H1 (cell line): ENCODE data around the gene IQCM. TPM values are rescaled to one million over a fixed set of nuclear protein-coding genes. Genes with fewer than 3 reads are reported as not detected.

Source experiments
- CTCF ChIA-PET: fragments of 300-600 bp; sonication (Branson Sonifier 250); formaldehyde crosslinking; loops from one replicate; lab custom pipeline; 2021; ENCODE audit not compliant: partially characterized antibody; lab: Charles Lee
- POLR2A ChIA-PET: fragments of 300-600 bp; sonication (Branson Sonifier 250); formaldehyde crosslinking; loops from one replicate; lab custom pipeline; 2021; ENCODE audit warnings: inconsistent platforms; ENCODE audit not compliant: partially characterized antibody; lab: Charles Lee
- DNase-seq, 2 experiments: peaks; one replicate each; pipeline versions ENCODE4 v3.0.0 to v3.0.0-alpha.2; 2010 to 2022; ENCODE audit warnings: low spot score in 2 of 2, low read depth in 1 of 2, mixed read lengths in 1 of 2
- FAIRE-seq: peaks from 2 replicates; lab custom pipeline; 2011; peaks lifted over from hg19 to GRCh38; lab: Jason Lieb, UNC
- H2AFZ ChIP-seq: 2 replicates; pipeline ENCODE4 v1.8.1; 2012; ENCODE audit warnings: low read length, inconsistent platforms
- H2AK5ac ChIP-seq: 2 replicates; pipeline ENCODE4 v1.6.1; 2013; ENCODE audit warnings: low read depth, low read length
- H2BK120ac ChIP-seq: replicated peaks from 2 replicates; pipeline ENCODE3; 2013; ENCODE audit warnings: low read depth, low read length, inconsistent platforms
- H2BK12ac ChIP-seq: 2 replicates; pipeline ENCODE4 v1.6.1; 2013; ENCODE audit warnings: low read depth, low read length
- H2BK15ac ChIP-seq: 2 replicates; pipeline ENCODE4 v1.6.1; 2013; ENCODE audit warnings: low read length
- H2BK20ac ChIP-seq: 2 replicates; pipeline ENCODE4 v1.6.1; 2013; ENCODE audit warnings: low read length
- H2BK5ac ChIP-seq: 2 replicates; pipeline ENCODE4 v1.6.1; 2013; ENCODE audit warnings: low read depth, low read length
- H3K14ac ChIP-seq: 2 replicates; pipeline ENCODE4 v1.6.1; 2013; ENCODE audit warnings: inconsistent platforms; ENCODE audit not compliant: insufficient read length
- H3K18ac ChIP-seq: 2 replicates; pipeline ENCODE4 v1.6.1; 2013; ENCODE audit warnings: low read length; ENCODE audit errors: extremely low read depth
- H3K23ac ChIP-seq: 2 replicates; pipeline ENCODE4 v1.6.1; 2013; ENCODE audit warnings: inconsistent platforms; ENCODE audit not compliant: insufficient read length
- H3K23me2 ChIP-seq: 2 replicates; pipeline ENCODE4 v1.6.1; 2013; ENCODE audit warnings: low read depth, low read length
- H3K27ac ChIP-seq: 2 replicates; pipeline ENCODE4 v1.6.1; 2011; ENCODE audit warnings: low read depth, low read length, inconsistent platforms
- H3K27me3 ChIP-seq, 4 experiments: replicated peaks in 1 of 4; 1 replicate in 1 of 4; 2 replicates in 3 of 4; pipeline versions ENCODE4 v1.6.1 to v1.8.1; 2011 to 2013; ENCODE audit warnings: low read length in 3 of 4, mild to moderate bottlenecking in 3 of 4, inconsistent platforms in 2 of 4, mixed read lengths in 2 of 4, moderate library complexity in 1 of 4; ENCODE audit not compliant: control insufficient read depth in 3 of 4, insufficient read depth in 3 of 4; ENCODE audit errors: extremely low read depth in 1 of 4
- H3K36me3 ChIP-seq, 4 experiments: 2 replicates each; pipeline versions ENCODE4 v1.6.1 to v1.8.1; 2011 to 2013; ENCODE audit warnings: mild to moderate bottlenecking in 4 of 4, low read length in 3 of 4, moderate library complexity in 2 of 4, control low read depth in 1 of 4, inconsistent platforms in 1 of 4; ENCODE audit not compliant: insufficient read depth in 4 of 4, control insufficient read depth in 2 of 4
- H3K4ac ChIP-seq: replicated peaks from 2 replicates; pipeline ENCODE3; 2013; ENCODE audit warnings: low read length, low read depth, mixed read lengths, inconsistent platforms; ENCODE audit not compliant: insufficient read length
- H3K4me1 ChIP-seq, 4 experiments: replicated peaks in 1 of 4; 1 replicate in 1 of 4; 2 replicates in 3 of 4; pipeline versions ENCODE4 v1.6.1 to v1.8.1; 2011 to 2013; ENCODE audit warnings: low read length in 3 of 4, inconsistent platforms in 2 of 4, mixed read lengths in 1 of 4; ENCODE audit not compliant: insufficient read depth in 4 of 4, control insufficient read depth in 3 of 4
- H3K4me2 ChIP-seq, 2 experiments: 2 replicates each; pipeline versions ENCODE4 v1.6.1 to v1.8.1; 2011 to 2013; ENCODE audit warnings: low read depth in 2 of 2, low read length in 2 of 2, control low read depth in 1 of 2, inconsistent platforms in 1 of 2, mild to moderate bottlenecking in 1 of 2; ENCODE audit not compliant: insufficient read depth in 1 of 2
- H3K4me3 ChIP-seq, 4 experiments: fragments of 200-600, 300-600 bp in 1 of 4; sonication (generic), shearing (Covaris generic), sonication (Bioruptor Twin) in 1 of 4; 2 replicates each; pipeline versions ENCODE4 v1.5.1 to v1.8.1; 2011 to 2016; ENCODE audit warnings: low read length in 4 of 4, low read depth in 3 of 4, control low read depth in 2 of 4, inconsistent platforms in 2 of 4, mild to moderate bottlenecking in 2 of 4, mixed read lengths in 1 of 4, moderate library complexity in 1 of 4; ENCODE audit not compliant: insufficient read depth in 2 of 4; ENCODE audit errors: extremely low read depth in 1 of 4
- H3K56ac ChIP-seq: replicated peaks from 2 replicates; pipeline ENCODE3; 2013; ENCODE audit warnings: low read depth, mild to moderate bottlenecking, mixed read lengths, low read length, inconsistent platforms; ENCODE audit not compliant: insufficient read length
- H3K79me1 ChIP-seq: 2 replicates; pipeline ENCODE4 v1.6.1; 2013; ENCODE audit warnings: low read depth, low read length, control low read depth
- H3K79me2 ChIP-seq, 2 experiments: 2 replicates each; pipeline versions ENCODE4 v1.6.1 to v1.8.1; 2012 to 2013; ENCODE audit warnings: low read length in 2 of 2, mild to moderate bottlenecking in 2 of 2, inconsistent platforms in 1 of 2; ENCODE audit not compliant: insufficient read depth in 2 of 2, control insufficient read depth in 1 of 2
- H3K9ac ChIP-seq, 4 experiments: replicated peaks in 1 of 4; 1 replicate in 1 of 4; 2 replicates in 3 of 4; pipeline versions ENCODE4 v1.6.1 to v1.8.1; 2011 to 2013; ENCODE audit warnings: low read depth in 3 of 4, low read length in 3 of 4, control low read depth in 2 of 4, mild to moderate bottlenecking in 2 of 4, moderate library complexity in 2 of 4, inconsistent platforms in 1 of 4; ENCODE audit errors: extremely low read depth in 1 of 4
- H3K9me3 ChIP-seq, 2 experiments: 2 replicates each; pipeline versions ENCODE4 v1.6.1 to v1.8.1; 2012 to 2013; ENCODE audit warnings: mild to moderate bottlenecking in 2 of 2, moderate library complexity in 2 of 2, control low read depth in 1 of 2, inconsistent platforms in 1 of 2, low read depth in 1 of 2, low read length in 1 of 2, mixed read lengths in 1 of 2; ENCODE audit not compliant: insufficient read depth in 2 of 2
- H4K20me1 ChIP-seq, 2 experiments: replicated peaks in 1 of 2; 2 replicates each; pipeline versions ENCODE3 to v1.8.1; 2011 to 2013; ENCODE audit warnings: inconsistent platforms in 2 of 2, low read length in 2 of 2, mild to moderate bottlenecking in 1 of 2; ENCODE audit not compliant: insufficient read depth in 2 of 2, control insufficient read depth in 1 of 2
- H4K5ac ChIP-seq: 2 replicates; pipeline ENCODE4 v1.6.1; 2013; ENCODE audit warnings: low read length, low read depth, mixed read lengths, inconsistent platforms; ENCODE audit not compliant: insufficient read length
- H4K8ac ChIP-seq: 2 replicates; pipeline ENCODE4 v1.8.0; 2013; ENCODE audit warnings: mild to moderate bottlenecking, moderate library complexity, low read length, inconsistent platforms; ENCODE audit not compliant: insufficient read depth; ENCODE audit errors: extremely low read depth
- H4K91ac ChIP-seq: replicated peaks from 2 replicates; pipeline ENCODE3; 2013; ENCODE audit warnings: low read length, mixed read lengths, inconsistent platforms; ENCODE audit not compliant: insufficient read length
- ASH2L ChIP-seq: fragments of 200-600, 300-600 bp; sonication (generic); IDR thresholded peaks from one replicate; pipeline ENCODE4 v1.7.1; 2017; ENCODE audit warnings: low read length
- ATF3 ChIP-seq: IDR thresholded peaks from 2 replicates; pipeline ENCODE4 v1.6.1; 2011; ENCODE audit warnings: low read depth, mild to moderate bottlenecking, low read length; ENCODE audit not compliant: insufficient read depth
- BRCA1 ChIP-seq: IDR thresholded peaks from 2 replicates; pipeline ENCODE4 v1.6.1; 2012; ENCODE audit warnings: low read depth, low read length, improper control_type of control experiment
- CBX8 ChIP-seq: fragments of 300-800, 300-1000 bp; sonication (generic); IDR thresholded peaks from 2 replicates; pipeline ENCODE4 v1.7.1; 2016; ENCODE audit warnings: low read depth, low read length, borderline replicate concordance
- CEBPB ChIP-seq: IDR thresholded peaks from 2 replicates; pipeline ENCODE4 v1.6.1; 2012; ENCODE audit warnings: low read depth, low read length
- JUN ChIP-seq: IDR thresholded peaks from 2 replicates; pipeline ENCODE4 v1.6.1; 2011; ENCODE audit warnings: low read depth, mild to moderate bottlenecking, improper control_type of control experiment, low read length
- MAFK ChIP-seq: IDR thresholded peaks from 2 replicates; pipeline ENCODE4 v1.6.1; 2012; ENCODE audit warnings: low read depth, mild to moderate bottlenecking, improper control_type of control experiment, low read length
- NRF1 ChIP-seq: IDR thresholded peaks from 2 replicates; pipeline ENCODE4 v1.6.1; 2011; ENCODE audit warnings: mild to moderate bottlenecking, low read depth, low read length, improper control_type of control experiment
- PHF8 ChIP-seq: fragments of 200-600 bp; sonication (generic); conservative IDR thresholded peaks from 2 replicates; pipeline ENCODE4 v1.7.1; 2012; ENCODE audit warnings: low read depth, mild to moderate bottlenecking, inconsistent platforms, low read length, moderate library complexity
- POLR2A ChIP-seq, 2 experiments: IDR thresholded peaks; 1 replicate in 1 of 2; 2 replicates in 1 of 2; pipeline ENCODE4 v1.6.1; 2011; ENCODE audit warnings: low read depth in 2 of 2, low read length in 2 of 2, mild to moderate bottlenecking in 2 of 2; ENCODE audit errors: control extremely low read depth in 1 of 2
- SAP30 ChIP-seq: fragments of 300-600 bp; sonication (generic); IDR thresholded peaks from 2 replicates; pipeline ENCODE4 v1.7.1; 2012; ENCODE audit warnings: low read length, moderate library complexity, mild to moderate bottlenecking, inconsistent platforms; ENCODE audit not compliant: insufficient read depth, insufficient replicate concordance
- SIX5 ChIP-seq: IDR thresholded peaks from 2 replicates; pipeline ENCODE4 v1.6.1; 2011; ENCODE audit warnings: mild to moderate bottlenecking, low read depth, low read length
- SRF ChIP-seq: IDR thresholded peaks from 2 replicates; pipeline ENCODE4 v1.6.1; 2011; ENCODE audit warnings: mild to moderate bottlenecking, low read depth, low read length, moderate library complexity
- ZNF274 ChIP-seq: IDR thresholded peaks from 2 replicates; pipeline ENCODE4 v1.7.0; 2012; ENCODE audit warnings: low read length, borderline replicate concordance; ENCODE audit errors: extremely low read depth
- WGBS, 2 experiments: shearing (Covaris generic) in 1 of 2; methylation state at CpG; one replicate each; pipeline versions ENCODE4 v1.1.6 to v1.1.7; 2013 to 2015; ENCODE audit warnings: low lambda C conversion rate in 2 of 2, mixed read lengths in 2 of 2, inconsistent platforms in 1 of 2, low coverage in 1 of 2, missing lambda C conversion rate in 1 of 2; ENCODE audit not compliant: insufficient replicate concordance in 2 of 2, insufficient coverage in 1 of 2, insufficient read length in 1 of 2; ENCODE audit errors: extremely low coverage in 1 of 2, missing lambda C conversion rate in 1 of 2; 5-methylcytosine and 5-hydroxymethylcytosine counted together
- polyA plus RNA-seq, 7 experiments: library from polyadenylated mRNA; depleted of rRNA in 3 of 7; stranded (reverse) in 5 of 7; unstranded in 2 of 7; fragments of >200 nt in 5 of 7; fragments of 200-250 nt in 2 of 7; gene quantifications; 1 replicate in 5 of 7; 2 replicates in 1 of 7; 4 replicates in 1 of 7; pipeline versions ENCODE4 v1.2.1 to v1.2.3, GENCODE V29; 2011 to 2013; ENCODE audit warnings: missing spikeins in 2 of 7, mixed read lengths in 2 of 7
- total RNA-seq: library from RNA; stranded (reverse); fragmentation: NEBNext Ultra II Directional; extraction: Animal tissue kit (Norgen Biotek cat#: 25700); gene quantifications from 2 replicates; pipeline ENCODE4 v1.2.1, GENCODE V29; 2021

Gene IQCM
- total and polyA plus RNA-seq, 2 of the 8 experiments (the other 6 are each of a cell fraction or from before 2014, with no cell fraction given): not detected

GRCh38 chr4:149500806-149501205 lies 314.8 kb downstream of the IQCM start:
- Histone ChIP-seq H4K5ac (no peak overlapping the region), H3K23ac (no peak overlapping the region), H3K9me3 (no peaks in the 10 kb centered on the region), H3K4me1 (no peaks in the 10 kb centered on the region), H2BK120ac (no peak overlapping the region), H3K4me2 (no peak overlapping the region), H2AFZ (no peak overlapping the region), H2AK5ac (no peak overlapping the region), H3K56ac (no peak overlapping the region), H4K8ac (no peak overlapping the region), H3K4me3 (no peak overlapping the region), H2BK15ac (no peak overlapping the region), H2BK5ac (no peak overlapping the region), H4K91ac (no peak overlapping the region), H3K23me2 (no peaks in the 10 kb centered on the region), H3K27ac (no peak overlapping the region), H3K27me3 (no peaks in the 10 kb centered on the region), H3K9ac (no peak overlapping the region), H2BK12ac (no peak overlapping the region), H3K18ac (no peak overlapping the region), H3K79me2 (no peaks in the 10 kb centered on the region), H2BK20ac (no peak overlapping the region), H3K79me1 (no peaks in the 10 kb centered on the region), H3K36me3 (no peaks in the 10 kb centered on the region), H3K14ac (no peak overlapping the region), H4K20me1 (no peaks in the 10 kb centered on the region), H3K4ac (no peak overlapping the region)
- DNase-seq (no peak), FAIRE-seq (no peak)
- POLR2A ChIA-PET: no interaction called here
- TF ChIP-seq PHF8 (no peak), BRCA1 (no peak), CBX8 (no peak), ATF3 (no peak), NRF1 (no peak), SIX5 (no peak), MAFK (no peak), JUN (no peak), ASH2L (no peak), SAP30 (no peak), ZNF274 (no peak), CEBPB (no peak), SRF (no peak), POLR2A (IDR thresholded peaks at IDR 0.05; ENCODE audit: control extremely low read depth in 1 of 2, low read depth in 2 of 2, low read length in 2 of 2) (no peak)
- CTCF ChIA-PET: no interaction called here
- 84% methylated on average over 2 of the region's 2 CpGs; no CpG with 5 or more reads in 1 of the 2 experiments for WGBS, 2 experiments
